HepG2 (cell line): ENCODE data around the gene RANBP3. TPM values are rescaled to one million over a fixed set of nuclear protein-coding genes. Genes with fewer than 3 reads are reported as not detected.
A peak's percentile ranks its signal among the peaks of the same experiment; 100 is the strongest.

Source experiments
- ATF1 ChIP-seq: IDR thresholded peaks from 2 replicates; pipeline ENCODE4 v1.6.1; 2016; ENCODE audit warnings: mild to moderate bottlenecking, control low read depth
- BCLAF1 ChIP-seq: fragments of 450-650 bp; IDR thresholded peaks from 2 replicates; pipeline ENCODE4 v1.6.1; 2017; ENCODE audit warnings: mild to moderate bottlenecking
- DNMT3B ChIP-seq: conservative IDR thresholded peaks from 2 replicates; pipeline ENCODE4 v1.6.1; 2016; ENCODE audit warnings: missing biosample characterization, control low read depth
- RFX1 ChIP-seq: fragments of 450-650 bp; IDR thresholded peaks from 2 replicates; pipeline ENCODE4 v1.6.1; 2017
- SMYD3 ChIP-seq: sonication (generic); formaldehyde crosslinking; IDR thresholded peaks from 2 replicates; pipeline ENCODE4 v1.8.1; 2023; ENCODE audit warnings: mild to moderate bottlenecking, missing genetic modification reagents
- SP4 ChIP-seq: sonication (generic); formaldehyde crosslinking; IDR thresholded peaks from 2 replicates; pipeline ENCODE4 v1.8.1; 2023; ENCODE audit warnings: mild to moderate bottlenecking, missing genetic modification reagents
- SSRP1 ChIP-seq: IDR thresholded peaks from 2 replicates; pipeline ENCODE4 v1.6.1; 2016; ENCODE audit warnings: control low read depth
- ZBTB34 ChIP-seq: sonication (generic); formaldehyde crosslinking; IDR thresholded peaks from 2 replicates; pipeline ENCODE4 v1.8.0; 2022; ENCODE audit warnings: mild to moderate bottlenecking, missing genetic modification reagents
- ZKSCAN1 ChIP-seq: fragments of 150-350 bp; IDR thresholded peaks from 2 replicates; pipeline ENCODE4 v1.6.1; 2014; ENCODE audit warnings: low read length
- ZNF142 ChIP-seq: sonication (generic); formaldehyde crosslinking; IDR thresholded peaks from 2 replicates; pipeline ENCODE4 v1.4.0; 2020; ENCODE audit warnings: missing genetic modification reagents
- ZNF562 ChIP-seq: sonication (generic); formaldehyde crosslinking; IDR thresholded peaks from 2 replicates; pipeline ENCODE4 v1.8.0; 2022; ENCODE audit warnings: missing genetic modification reagents, borderline replicate concordance
- ZNF75D ChIP-seq: sonication (generic); formaldehyde crosslinking; IDR thresholded peaks from 2 replicates; pipeline ENCODE4 v1.8.1; 2023; ENCODE audit warnings: missing genetic modification reagents, mild to moderate bottlenecking, borderline replicate concordance
- ZNF878 ChIP-seq: sonication (generic); formaldehyde crosslinking; IDR thresholded peaks from 2 replicates; pipeline ENCODE4 v1.8.1; 2023; ENCODE audit warnings: mild to moderate bottlenecking, missing genetic modification reagents, moderate library complexity
- polyA plus RNA-seq, 8 experiments: library from polyadenylated mRNA; depleted of rRNA in 3 of 8; stranded (reverse) in 7 of 8; unstranded in 1 of 8; fragments of >200 nt; fragmentation: Illumina TruSeq in 4 of 8; extraction: Trizol in 4 of 8; gene quantifications; 2 replicates each; pipeline versions ENCODE4 v1.2.1 to v1.2.3, GENCODE V29; 2011 to 2016; ENCODE audit warnings: low read depth in 4 of 8, missing spikeins in 1 of 8, mixed read lengths in 1 of 8; ENCODE audit not compliant: insufficient read depth in 1 of 8
- total RNA-seq, 5 experiments: library from RNA; depleted of rRNA; stranded (reverse); fragments of >200 nt; fragmentation: Illumina TruSeq; extraction: Trizol; gene quantifications; 2 replicates each; pipeline ENCODE4 v1.2.3, GENCODE V29; 2016; ENCODE audit warnings: low read depth in 1 of 5

Gene RANBP3
- total and polyA plus RNA-seq, 2 of the 13 experiments (the other 11 are each of a cell fraction or from before 2014, with no cell fraction given): 39.5 to 149 TPM

GRCh38 chr19:5975388-5975728 lies 2.6 kb downstream of the RANBP3 start (continued):
- TF ChIP-seq SMYD3: no peak
- TF ChIP-seq ZNF878: 0 out of 2 replicates have a peak, but pooled peaks have one; percentile 24
- TF ChIP-seq SSRP1: 0 out of 2 replicates have a peak, but pooled peaks have one; percentile 11
- TF ChIP-seq BCLAF1: no peak
- TF ChIP-seq ZNF142 (CRISPR knock-in tag): no peak
- 0 out of 2 replicates have a peak, but pooled peaks have one; percentile 4 for TF ChIP-seq SP4 (CRISPR knock-in tag)
- TF ChIP-seq ATF1: 0 out of 2 replicates have a peak, but pooled peaks have one; percentile 21
- TF ChIP-seq ZKSCAN1: peak; percentile 70
- no peak for TF ChIP-seq ZNF75D (CRISPR knock-in tag)
- 0 out of 2 replicates have a peak, but pooled peaks have one; percentile 8 for TF ChIP-seq DNMT3B (CRISPR knock-in tag)
- TF ChIP-seq ZBTB34: 0 out of 2 replicates have a peak, but pooled peaks have one; percentile 2
- no peak for TF ChIP-seq RFX1
- no peak for TF ChIP-seq ZNF562
